Epithelial cell of proximal tubule (primary cell): ENCODE data around the gene RYR2. TPM values are rescaled to one million over a fixed set of nuclear protein-coding genes. Genes with fewer than 3 reads are reported as not detected.

Source experiments
- DNase-seq: peaks from one replicate; pipeline ENCODE4 v3.0.0-alpha.2; 2011; ENCODE audit warnings: low read depth
- H3K4me3 ChIP-seq: 2 replicates; pipeline ENCODE4 v1.5.1; 2011; ENCODE audit warnings: low read depth, mild to moderate bottlenecking, low read length
- CTCF ChIP-seq: conservative IDR thresholded peaks from 2 replicates; pipeline ENCODE4 v1.5.1; 2012; ENCODE audit warnings: low read depth, mild to moderate bottlenecking, low read length
- total RNA-seq: library from RNA; depleted of rRNA; stranded (reverse); fragments of >200 nt; gene quantifications from 2 replicates; pipeline ENCODE4 v1.2.3, GENCODE V29; 2015

RYR2 gene
- total RNA-seq, 1 donor from 2014 or later: 0.63 TPM

GRCh38 chr1:237792149-237792548 is 750.2 kb downstream of the RYR2 start:
- H3K4me3 ChIP-seq: no peak overlapping the region
- TF ChIP-seq CTCF: no peak
- no peak for DNase-seq

GRCh38 chr1:237792726-237793125 is 750.7 kb downstream of the RYR2 start:
- no peak overlapping the region for H3K4me3 ChIP-seq
- TF ChIP-seq CTCF: no peak
- no peak for DNase-seq

- no peak overlapping the region for H3K4me3 ChIP-seq
- DNase-seq: peak; percentile 15
- TF ChIP-seq CTCF: no peak
Observed at GRCh38 chr1:237794071-237794470, 752.1 kb downstream of the RYR2 start.

- DNase-seq: no peak
- no peak overlapping the region for H3K4me3 ChIP-seq
- no peak for TF ChIP-seq CTCF
Observed at GRCh38 chr1:237795558-237795957, 753.6 kb downstream of the RYR2 start.

GRCh38 chr1:237799762-237800474 is 757.9 kb downstream of the RYR2 start:
- DNase-seq: peak; percentile 15
- H3K4me3 ChIP-seq: peak overlapping the region; percentile 29
- TF ChIP-seq CTCF: peak; percentile 75

GRCh38 chr1:237804516-237804915 is 762.5 kb downstream of the RYR2 start:
- no peak for TF ChIP-seq CTCF
- H3K4me3 ChIP-seq: no peak overlapping the region

GRCh38 chr1:237809099-237809498 is 767.1 kb downstream of the RYR2 start:
- no peak overlapping the region for H3K4me3 ChIP-seq
- DNase-seq: no peak
- TF ChIP-seq CTCF: no peak

More at GRCh38 chr1:237804516-237804915, 762.5 kb downstream of the RYR2 start:
- no peak for DNase-seq
